HUDEP-2 (cell line): Measurements from ENCODE around the gene SELPLG.
"Not testable (repeated sequence)": the region's sequence is repeated elsewhere in the genome, so short reads cannot be mapped to it uniquely, and the experiment has no call there.

Experiments used
- DNase-seq, 76 experiments: peaks; one replicate each; lab custom pipeline; 2025; ENCODE audit not compliant: unreplicated experiment in 76 of 76; lab: John Stamatoyannopoulos, UW

SELPLG gene

DNA sequence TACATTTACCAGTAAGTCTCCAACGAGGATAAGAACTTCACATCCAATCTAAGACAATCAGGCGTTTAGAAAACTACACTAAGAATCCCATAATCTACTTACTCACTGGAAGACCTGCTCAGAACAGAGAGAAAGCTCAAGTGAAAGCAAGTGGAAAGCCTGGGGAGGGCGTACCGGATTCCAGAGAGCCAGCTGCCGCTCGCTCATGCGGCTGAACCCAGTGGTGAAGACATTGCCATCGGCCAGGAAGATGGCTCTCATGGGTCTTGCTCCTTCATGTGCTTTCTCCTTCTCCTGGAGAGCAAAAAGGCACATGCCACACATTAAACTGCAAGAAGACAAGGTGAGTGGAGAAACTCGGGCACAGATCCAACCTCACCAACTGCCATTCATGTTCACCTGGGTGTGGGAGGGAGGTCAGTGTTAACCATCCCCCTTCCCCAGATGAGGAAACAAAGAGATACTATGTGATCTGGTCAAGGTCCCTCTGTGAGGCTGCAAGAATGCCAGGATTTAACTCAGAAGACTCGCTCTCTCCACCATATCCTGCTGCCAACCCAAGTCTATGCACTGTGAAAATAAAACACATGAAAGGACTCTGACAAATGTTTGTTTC is 23.5 kb upstream of the SELPLG start:
- DNase-seq: no peak

DNA sequence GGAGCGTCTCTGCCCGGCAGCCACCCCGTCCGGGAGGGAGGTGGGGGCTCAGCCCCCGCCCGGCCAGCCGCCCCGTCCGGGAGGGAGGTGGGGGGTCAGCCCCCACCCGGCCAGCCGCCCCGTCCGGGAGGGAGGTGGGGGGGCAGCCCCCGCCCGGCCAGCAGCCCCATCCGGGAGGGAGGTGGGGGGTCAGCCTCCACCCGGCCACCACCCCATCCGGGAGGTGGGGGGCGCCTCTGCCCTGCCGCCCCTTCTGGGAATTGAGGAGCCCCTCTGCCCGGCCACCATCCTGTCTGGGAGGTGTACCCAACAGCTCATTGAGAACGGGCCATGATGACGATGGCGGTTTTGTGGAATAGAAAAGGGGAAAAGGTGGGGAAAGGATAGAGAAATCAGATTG is 22.6 kb upstream of the SELPLG start:
- not testable (repeated sequence) for DNase-seq

DNA sequence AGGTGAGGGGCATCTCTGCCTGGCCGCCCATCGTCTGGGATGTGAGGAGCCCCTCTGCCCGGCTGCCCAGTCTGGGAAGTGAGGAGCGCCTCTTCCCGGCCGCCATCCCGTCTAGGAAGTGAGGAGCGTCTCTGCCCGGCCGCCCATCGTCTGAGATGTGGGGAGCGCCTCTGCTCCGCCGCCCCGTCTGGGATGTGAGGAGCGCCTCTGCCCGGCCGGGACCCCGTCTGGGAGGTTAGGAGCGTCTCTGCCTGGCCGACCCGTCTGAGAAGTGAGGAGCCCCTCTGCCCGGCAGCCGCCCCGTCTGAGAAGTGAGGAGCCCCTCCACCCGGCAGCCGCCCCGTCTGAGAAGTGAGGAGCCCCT is 22.1 kb upstream of the SELPLG start:
- DNase-seq: not testable (repeated sequence)

DNA sequence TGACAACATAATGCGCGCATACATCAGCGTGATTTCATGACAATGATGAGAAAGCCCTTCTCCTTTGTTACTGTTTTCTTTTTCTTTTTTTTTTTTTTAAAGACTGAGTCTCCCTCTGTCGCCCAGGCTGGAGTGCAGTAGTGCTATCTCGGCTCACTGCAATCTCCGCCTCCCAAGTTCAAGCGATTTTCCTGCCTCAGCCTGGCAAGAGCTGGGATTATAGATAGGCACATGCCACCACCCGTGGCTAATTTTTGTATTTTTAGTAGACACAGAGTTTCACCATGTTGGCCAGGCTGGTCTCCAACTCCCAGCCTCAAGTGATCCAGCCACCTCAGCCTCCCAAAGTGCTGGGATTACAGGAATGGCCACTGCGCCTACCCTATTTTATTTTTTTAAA is 20.9 kb upstream of the SELPLG start:
- DNase-seq: not testable (repeated sequence)

DNA sequence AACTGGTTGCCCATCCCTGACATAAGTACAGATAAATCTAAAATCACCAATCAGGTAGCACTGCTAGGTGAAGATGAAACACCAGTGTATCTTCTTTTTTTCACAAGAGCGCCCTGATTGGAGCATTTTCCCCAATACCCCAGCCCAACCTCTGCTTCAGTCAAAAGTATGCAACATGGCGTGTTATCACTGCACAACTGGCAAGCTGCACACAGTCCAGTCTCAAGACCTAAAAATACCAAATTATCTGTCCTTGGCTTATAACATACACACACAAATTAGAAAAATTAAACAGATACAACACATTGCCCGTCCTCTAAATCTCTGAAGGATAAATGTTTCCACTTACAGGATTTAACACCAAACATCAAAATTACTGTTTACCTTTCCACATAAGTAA is 20.2 kb upstream of the SELPLG start:
- DNase-seq: no peak

DNA sequence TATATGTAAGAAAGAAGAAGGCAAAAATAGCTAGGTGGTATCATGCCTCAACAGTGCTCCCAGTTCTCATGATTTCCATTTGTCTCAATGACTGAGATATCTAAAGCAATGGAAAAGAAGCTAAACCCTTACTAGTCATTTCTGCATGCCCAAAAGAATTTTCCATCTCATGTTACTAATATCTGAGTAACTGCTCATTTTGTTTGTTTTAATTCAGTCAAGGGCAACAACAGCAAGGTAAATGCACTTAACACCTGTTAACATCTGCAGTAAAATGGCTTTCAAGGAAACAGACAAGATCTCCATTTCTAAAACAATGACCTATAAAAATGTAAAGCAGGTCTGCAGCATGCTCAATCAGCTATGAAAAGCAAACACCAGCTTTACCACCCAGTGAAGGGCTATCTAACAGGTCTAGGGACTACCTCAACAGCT is 19.4 kb upstream of the SELPLG start:
- no peak for DNase-seq

DNA sequence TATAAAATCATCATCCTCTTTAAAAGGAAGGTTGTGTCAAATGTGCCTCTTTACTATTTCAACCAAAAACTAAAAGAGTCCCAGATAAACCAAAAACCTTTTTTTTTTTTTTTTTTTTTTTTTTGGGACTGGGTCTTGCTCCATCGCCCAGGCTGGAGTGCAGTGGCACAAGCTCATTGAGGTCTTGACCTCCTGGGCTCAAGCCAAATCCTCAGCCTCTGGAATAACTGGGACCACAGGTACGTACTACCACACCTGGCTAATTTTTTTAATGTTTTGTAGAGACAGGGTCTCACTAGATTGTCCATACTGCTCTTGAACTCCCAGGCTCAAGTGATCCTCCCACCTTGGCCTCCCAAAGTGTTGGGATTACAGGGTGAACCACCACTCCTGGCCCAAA is 16.4 kb upstream of the SELPLG start:
- DNase-seq: no peak

DNA sequence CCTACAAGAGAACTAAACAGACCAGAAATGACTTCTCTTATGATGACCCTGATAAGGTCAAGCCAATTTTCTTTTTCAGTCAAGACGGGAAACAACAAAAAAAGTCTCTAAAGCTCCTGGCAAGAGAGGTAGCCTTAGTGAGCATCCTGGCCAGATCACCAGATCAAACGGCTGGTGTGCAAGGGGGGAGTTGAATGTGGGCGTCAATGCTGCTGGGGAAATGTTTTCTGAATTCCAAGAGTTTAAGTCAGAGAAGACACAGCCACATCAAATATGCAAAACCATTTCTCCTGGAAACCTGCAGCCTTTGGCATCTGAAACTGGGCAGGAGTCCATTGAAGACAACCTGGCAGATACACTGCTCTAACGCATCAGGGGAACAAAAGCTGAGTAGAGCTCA is 16.0 kb upstream of the SELPLG start:
- DNase-seq: no peak

DNA sequence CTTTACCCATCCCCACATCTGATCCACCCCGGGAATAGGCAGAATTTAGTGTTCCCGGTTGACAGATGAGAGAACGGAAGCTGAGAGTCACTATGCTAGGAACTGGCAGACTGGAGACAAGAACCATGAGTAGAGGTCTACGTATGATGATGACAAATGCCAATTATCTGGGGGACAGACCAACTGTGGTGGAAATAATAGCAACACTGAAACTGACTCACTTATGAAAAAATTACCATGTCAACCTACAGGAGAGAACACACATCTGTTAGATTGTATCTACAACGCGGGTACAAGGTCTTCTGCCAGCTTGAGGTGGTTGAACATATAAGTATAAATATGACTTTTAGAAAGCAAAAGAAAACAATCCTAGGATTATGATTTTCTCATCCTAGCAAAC is 15.4 kb upstream of the SELPLG start:
- no peak for DNase-seq

DNA sequence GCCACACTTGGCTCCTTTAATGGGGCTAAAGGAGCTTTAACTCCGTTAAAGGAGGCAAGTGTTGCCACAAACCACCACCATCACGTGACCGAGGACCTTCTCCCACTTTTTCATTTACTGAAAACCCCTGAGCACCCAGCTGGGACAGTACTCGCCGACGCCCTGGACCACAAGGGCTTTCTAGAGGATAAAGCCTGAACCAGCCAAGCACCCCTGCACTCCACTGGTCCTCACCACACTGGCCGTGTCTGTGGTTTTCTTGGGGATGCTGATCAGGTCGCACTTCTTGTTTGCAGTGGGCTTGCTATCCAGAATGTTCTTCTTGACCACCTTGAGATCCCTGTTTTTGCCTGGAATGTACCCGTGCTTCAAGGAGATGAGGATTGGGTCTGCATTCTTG is 14.7 kb upstream of the SELPLG start:
- DNase-seq: no peak

DNA sequence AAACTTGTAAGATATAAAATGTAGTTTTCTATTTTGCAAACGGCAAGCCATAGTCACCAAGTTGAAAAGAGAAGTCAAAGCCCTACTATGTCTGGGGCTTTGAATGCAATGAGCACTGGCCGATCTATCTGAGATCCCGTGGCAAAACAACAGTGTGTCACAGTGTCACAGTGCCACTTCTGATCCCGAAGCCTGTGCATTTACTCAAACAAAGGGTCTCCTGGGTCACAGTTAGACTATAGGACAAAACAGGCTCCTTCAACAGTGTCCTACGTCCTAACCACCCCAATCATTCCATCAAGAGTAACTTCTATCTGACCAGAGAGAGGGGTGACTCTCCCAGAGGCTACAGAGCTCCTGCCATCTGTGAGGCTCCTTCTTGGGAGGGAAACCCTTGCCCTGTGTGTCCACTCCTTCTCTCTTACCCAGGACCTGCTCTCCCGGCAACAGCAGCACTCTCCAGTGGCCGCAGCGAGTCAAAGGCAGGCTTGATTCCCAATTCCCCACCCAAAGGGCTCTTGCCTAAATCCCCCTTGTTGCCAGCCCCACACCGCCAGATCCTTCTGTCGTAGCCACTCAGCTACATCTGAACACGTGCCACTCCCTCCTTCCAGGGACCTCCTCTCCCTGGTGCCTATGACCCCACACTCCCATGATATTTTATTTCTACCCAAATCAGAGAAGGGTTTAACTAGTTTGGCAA is 14.0 kb upstream of the SELPLG start:
- DNase-seq: no peak

DNA sequence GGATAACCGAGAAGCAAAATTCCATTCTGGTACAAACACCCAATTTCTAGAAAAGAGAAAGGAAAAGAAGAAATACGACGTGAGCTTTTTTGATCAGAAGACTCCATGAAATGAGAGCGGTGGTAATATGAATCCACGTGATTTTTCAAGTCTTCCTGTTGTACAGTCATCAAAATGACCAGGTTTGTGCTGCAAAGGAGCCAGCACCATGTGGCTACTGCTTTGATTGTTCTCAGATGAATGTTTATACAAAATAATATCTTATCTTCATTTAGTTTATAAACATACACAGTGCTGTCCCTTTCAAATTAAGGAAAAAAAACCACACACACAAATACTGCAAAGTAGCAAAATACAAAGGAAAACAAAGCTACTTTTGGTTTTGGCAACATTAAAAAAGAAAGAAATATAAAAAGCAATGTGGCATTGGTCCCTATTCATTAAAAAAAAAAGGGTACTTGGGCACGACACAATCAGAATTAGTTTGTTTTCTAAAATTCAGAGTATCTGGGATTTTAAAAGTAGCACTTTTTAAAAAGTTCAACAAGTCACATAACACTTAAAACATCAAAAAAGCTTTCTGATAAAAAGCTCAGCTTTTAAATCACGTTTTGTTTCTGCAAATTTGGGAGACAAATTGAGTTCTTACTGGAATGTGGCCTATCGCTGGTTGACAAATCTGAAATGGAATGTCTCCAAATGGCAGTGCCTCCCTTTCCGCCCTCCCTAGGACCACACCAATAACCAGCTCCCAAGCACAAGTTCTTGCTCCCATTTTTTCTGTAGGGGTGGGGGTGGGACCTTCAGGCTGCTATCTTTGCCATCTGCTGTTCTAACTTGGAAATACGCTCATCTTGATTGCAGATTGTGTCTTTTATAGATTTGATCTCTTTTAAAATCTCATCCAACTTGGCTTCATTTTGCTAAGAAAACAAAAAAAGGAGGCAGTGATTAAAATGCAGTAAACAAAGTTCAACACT is 13.2 kb upstream of the SELPLG start:
- no peak for DNase-seq

DNA sequence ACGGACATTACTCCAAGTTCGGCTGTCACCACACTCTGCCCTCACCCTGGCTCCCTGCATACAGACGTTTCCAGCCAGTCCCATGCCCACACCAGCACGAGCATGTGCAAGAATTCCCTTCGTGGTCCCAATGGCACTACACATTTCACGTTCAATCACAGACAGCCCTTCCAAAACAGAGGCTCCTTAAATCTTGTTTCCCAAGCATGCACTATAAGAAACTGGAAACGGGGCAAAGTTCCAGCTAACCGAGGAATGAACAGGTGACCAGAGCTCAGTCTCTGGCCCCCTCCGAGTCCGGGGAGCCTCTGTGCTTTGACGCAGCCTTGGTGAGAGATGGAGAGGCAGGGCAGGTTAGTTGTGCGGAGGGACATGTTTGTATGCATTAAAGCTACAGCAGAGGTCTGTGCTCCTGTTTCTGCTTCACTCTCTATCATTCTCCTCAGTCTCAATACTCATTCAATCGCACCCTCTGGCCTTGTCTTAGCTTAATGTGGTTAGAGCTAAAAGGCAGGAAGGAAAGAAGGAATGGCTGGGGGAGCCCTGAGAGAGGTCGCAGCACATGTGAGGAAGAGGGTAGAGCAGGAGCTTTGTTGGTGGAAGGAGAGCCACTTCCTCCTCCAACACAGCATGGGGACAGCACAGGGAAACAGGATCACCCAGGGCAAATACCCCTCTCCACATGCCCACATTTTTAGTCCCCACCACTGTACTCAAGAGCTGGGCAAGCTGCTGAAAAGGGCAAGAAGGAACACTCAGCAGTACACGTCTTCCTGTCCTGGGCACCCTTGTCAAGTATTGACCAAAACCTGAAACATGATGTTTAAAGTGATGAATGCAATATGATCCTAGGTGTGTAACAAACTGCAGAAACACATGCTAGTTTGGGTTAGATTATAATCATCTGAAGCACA is 12.2 kb upstream of the SELPLG start:
- no peak for DNase-seq

DNA sequence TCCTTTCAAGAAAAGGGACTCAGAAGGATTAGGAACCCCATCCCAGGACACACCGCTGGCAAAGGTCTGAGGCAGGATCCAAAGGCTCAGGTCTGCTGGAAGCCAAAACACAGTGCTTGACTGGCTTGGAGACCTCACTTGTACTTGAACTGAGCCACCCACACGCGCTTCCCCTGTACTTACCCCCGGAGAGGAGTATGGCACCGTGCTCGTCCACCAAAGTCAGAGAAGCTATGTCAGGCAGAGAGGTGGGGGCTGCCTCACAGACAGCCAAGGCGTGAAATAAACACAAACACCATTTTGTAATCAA is 11.1 kb upstream of the SELPLG start:
- DNase-seq: no peak

DNA sequence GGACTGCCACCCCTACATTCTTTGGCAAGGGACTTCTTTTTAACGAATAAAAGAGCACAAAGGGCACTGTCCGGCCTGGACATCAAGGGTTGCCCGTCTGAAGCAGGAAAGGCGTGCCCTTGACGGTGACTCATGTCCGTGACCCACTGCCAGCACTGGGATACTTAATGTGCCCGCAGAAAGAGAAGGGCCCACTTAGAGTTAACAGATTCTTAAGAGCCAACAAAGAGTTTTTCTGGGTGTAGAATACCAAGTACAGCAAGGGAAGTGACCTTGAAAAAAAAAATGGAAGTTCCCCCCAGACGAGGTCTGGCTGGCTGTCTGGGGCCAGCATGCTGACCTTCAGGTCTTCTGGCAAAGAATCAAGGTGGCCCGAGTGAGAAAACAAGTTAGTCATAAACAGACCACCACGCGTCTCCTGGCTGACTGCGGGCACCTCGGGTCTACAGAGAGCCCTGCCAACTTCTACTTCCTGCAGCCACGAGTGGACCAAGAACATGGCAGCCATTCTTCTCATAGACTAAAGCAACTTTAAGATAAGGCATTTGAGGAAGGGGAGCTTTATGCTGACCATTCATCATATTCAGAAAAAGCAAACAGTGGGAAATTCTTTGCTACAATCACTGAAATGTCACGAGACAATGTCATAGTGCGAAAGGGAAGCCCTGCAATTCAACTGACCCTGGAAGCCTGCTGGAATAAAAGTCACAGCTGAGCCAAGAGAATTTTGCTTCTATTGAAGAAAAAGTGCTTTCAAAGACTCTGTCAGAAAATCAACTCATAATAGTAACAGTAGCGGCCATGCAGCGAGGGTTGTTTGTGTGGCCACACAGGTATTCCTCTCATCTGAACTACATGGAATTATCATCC is 10.5 kb upstream of the SELPLG start:
- peak in 1 of 76 experiments; percentile 24 for DNase-seq

DNA sequence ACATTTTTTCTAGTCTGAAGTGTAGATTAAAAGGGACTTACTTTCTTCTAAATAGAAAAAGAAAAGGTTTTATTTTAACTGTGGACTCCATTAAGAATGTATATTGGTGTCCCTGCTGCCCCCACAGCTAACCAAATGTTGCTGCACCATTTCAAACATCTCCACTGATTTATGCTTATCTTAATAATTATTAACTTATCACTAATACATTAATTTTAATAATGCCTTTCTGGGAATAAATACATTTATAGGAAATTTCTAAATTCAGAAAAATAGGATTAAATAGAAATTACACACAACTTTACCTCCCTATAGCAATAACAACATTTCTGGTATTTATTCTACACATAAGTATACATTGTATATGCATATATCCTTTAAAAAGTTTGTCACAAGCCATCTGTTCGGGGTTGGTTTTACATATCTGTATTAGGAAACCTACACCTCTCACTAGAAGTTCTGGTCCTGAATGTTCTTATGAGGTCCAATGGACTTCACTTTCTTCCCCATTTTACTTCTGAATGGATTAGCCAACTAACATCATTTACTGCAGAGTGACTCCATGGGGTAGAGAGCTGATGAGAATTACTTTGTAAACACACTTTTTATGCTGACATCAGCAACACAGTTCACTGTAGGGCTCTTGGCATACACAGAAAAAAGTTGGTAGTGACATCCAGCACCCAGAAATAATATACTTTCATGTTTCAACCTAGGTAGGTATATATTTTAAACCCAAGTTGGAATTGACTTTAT is 9.4 kb upstream of the SELPLG start:
- no peak for DNase-seq

DNA sequence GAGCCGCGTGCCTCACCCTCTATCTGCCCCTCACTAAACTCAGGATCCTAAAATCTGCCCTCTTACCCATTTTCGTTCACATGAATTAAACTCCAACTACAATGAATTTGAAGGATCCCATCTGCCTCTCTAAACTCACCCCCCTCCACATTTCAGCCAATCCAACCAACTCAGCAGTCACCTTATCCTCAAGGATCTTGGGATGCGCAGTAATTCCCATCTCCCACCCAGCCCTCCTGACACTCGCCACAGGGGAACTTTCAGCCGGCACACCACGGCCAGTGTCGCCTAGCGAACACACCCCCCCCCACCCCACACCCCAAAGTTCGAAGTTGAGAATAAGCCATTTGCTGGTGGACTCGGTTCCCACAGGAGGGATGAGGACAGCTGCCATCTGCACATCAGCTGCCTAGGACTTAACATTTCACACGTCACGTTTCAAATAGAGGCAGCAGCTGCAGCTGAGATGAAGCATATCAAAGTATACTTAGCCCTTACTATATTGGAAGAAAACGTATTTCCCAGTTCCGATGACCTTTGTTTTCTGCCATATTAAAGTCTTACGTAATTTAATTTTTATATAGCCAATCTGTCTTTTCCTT is 8.7 kb upstream of the SELPLG start:
- no peak for DNase-seq

DNA sequence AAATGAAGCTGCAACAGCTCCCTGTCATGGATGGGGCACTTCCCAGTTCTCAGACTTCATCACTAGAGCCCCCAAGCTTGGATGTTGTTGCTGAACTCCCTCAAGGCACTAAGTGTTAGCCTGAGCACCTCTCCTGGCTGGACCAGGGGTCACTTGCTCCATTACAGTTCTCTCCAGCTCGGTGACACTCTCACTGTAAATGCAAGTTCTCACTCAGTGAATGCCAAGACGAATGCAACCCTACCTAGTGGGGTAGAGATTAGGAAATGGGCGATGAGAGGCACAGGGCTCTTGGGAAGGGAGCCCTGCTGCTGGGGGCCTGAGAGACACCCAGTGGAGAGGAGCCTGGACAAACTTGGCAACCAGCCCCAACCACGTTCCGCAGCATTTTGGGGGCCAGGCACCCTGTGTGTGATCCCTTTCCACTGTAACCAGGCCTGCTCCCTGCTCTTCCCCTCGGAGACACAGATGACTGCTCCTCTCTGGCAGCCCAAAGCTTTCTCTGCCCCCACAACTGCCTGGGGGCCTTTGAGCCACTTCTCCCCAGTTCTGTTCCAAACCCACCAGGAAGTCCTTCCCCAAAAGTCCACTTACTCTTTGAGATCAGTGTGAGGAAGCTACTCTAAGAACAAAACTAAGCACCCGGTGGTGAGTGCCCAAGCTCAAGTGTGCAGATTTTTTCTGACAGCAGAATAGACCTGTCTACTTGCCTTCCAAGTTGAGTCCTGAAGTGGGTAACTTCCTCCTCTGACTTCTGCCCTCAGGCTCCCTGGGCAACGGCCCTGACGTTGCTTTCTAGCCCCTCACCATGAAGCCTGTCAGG is 8.0 kb upstream of the SELPLG start:
- DNase-seq: peak in 1 of 76 experiments; percentile 48
